ENCODE data around the gene RPTOR. TPM values are rescaled to one million over a fixed set of nuclear protein-coding genes. Genes with fewer than 3 reads are reported as not detected.
A peak's percentile ranks its signal among the peaks of the same experiment; 100 is the strongest.
"Not testable (repeated sequence)": the region's sequence is repeated elsewhere in the genome, so short reads cannot be mapped to it uniquely, and the experiment has no call there.

Gene RPTOR
- total and polyA plus RNA-seq, 4 experiments from 2014 or later: 2.4 to 51.8 (median 29.6) TPM

- H3K4me1 Mint-ChIP-seq: peaks cover 16 to 28% (median 19%) of the 10 kb centered on the region in 4 donors
- H3K4me1 ChIP-seq (ENCODE audit: insufficient read depth, low read length): peaks cover 10% of the 10 kb centered on the region
- DNase-seq; H3K27me3 Mint-ChIP-seq; H3K4me3 ChIP-seq (ENCODE audit: low read length in 2 of 2); H3K27me3 ChIP-seq (ENCODE audit: insufficient read depth, low read length); H3K36me3 ChIP-seq (ENCODE audit: insufficient read depth, low read length); H3K4me3 Mint-ChIP-seq; POLR2A ChIA-PET (ENCODE audit: partially characterized antibody); H3K9me3 ChIP-seq (ENCODE audit: control insufficient read depth in 1 of 2, low read length in 2 of 2); H3K9me3 Mint-ChIP-seq; H3K27ac ChIP-seq (ENCODE audit: low read depth, low read length): not testable (repeated sequence)
- peak overlapping the region in 1 of 7 donors; percentile 80 for H3K27ac Mint-ChIP-seq
- intact Hi-C loops (cut with micrococcal nuclease): loop anchor here (5.0 to 10.0 kb wide), 3 partner anchors 206 to 406 kb away; no protein-coding TSS in a partner anchor
- H3K36me3 Mint-ChIP-seq: peaks cover 3 to 14% of the 10 kb centered on the region in 2 donors
- CTCF ChIA-PET (ENCODE audit: partially characterized antibody): interaction anchor here (2.2 to 2.4 kb wide), 2 partner anchors 152 to 320 kb away, joined by 9 to 10 read pairs; no protein-coding TSS in a partner anchor
Observed at GRCh38 chr17:80578668-80579388, 34.2 kb downstream of the RPTOR start.

DNA sequence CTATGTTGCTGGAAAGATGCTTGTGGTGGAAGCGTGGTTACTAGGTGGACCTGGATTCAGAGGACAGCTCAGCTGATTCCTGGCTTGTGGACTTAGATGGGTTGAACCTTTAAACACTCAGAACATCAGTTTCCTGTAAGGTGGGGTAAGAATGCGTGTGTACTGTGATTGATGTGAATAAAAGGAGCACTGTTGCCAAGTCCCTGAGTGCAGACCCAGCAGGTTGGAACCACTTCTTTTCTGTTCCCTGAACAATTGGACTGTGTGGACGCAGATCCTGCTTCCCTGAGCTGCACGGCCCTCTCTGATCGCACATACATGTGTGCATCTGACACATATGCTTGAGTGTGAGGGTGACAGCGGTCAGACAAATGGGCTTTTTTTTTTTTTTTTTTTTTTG lies 37.5 kb downstream of the RPTOR start:
- Histone ChIP-seq H3K4me3 (ENCODE audit: low read length in 2 of 2) (no peak overlapping the region), H3K36me3 (ENCODE audit: insufficient read depth, low read length) (no peaks in the 10 kb centered on the region), H3K27me3 (ENCODE audit: insufficient read depth, low read length) (no peaks in the 10 kb centered on the region), H3K4me1 (ENCODE audit: insufficient read depth, low read length) (peaks cover 3% of the 10 kb centered on the region), H3K9me3 (ENCODE audit: control insufficient read depth in 1 of 2, low read length in 2 of 2) (no peaks in the 10 kb centered on the region), H3K27ac (ENCODE audit: low read depth, low read length) (no peak overlapping the region)
- POLR2A ChIA-PET (ENCODE audit: partially characterized antibody): no interaction called here
- CTCF ChIA-PET (ENCODE audit: partially characterized antibody): no interaction called here
- no peaks in the 10 kb centered on the region for H3K27me3 Mint-ChIP-seq
- peaks cover 13 to 34% (median 20%) of the 10 kb centered on the region in 4 donors for H3K4me1 Mint-ChIP-seq
- peaks cover 3 to 15% of the 10 kb centered on the region in 2 donors for H3K36me3 Mint-ChIP-seq
- H3K27ac Mint-ChIP-seq: peak overlapping the region in 1 of 7 donors; percentile 9
- no peak overlapping the region for H3K4me3 Mint-ChIP-seq
- H3K9me3 Mint-ChIP-seq: no peaks in the 10 kb centered on the region
- no peak for DNase-seq
- intact Hi-C loops (cut with micrococcal nuclease): no loop called here

DNA sequence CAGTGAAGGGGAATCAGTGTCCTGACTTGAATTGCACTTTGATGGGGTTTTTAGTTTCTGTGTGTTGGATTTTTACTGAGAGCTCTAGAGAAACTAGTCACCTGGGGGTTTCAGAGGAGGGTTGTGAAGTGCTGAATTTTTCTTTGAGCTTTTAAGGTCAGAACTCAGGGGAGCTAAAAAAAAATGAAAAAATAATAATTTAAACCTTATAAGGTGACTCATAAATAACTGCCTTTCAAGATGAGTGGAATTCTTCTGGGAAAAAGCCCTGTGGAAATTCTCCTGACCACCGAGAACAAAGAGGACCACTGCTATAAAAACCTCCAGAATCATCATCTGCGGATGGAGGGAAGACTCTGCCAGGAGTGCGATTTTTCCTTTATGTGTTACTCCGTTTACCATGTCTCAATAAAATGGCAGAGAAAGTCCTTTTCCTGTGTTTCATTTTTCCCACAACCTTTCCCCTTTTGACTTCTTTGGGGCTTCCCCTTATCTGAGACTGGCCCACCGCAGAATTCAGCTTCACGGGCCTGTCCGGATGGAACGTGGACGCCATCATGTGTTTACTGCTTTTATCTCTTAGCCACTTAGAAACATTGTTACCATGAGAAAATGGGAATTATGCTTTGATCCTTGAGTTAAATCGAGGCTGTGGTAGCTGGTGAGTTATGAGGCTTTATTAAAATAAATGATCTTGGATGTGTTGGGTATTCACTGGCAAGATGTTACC lies 39.7 kb downstream of the RPTOR start:
- peaks cover 15 to 27% (median 21%) of the 10 kb centered on the region in 4 donors for H3K4me1 Mint-ChIP-seq
- no peaks in the 10 kb centered on the region for H3K9me3 Mint-ChIP-seq

DNA sequence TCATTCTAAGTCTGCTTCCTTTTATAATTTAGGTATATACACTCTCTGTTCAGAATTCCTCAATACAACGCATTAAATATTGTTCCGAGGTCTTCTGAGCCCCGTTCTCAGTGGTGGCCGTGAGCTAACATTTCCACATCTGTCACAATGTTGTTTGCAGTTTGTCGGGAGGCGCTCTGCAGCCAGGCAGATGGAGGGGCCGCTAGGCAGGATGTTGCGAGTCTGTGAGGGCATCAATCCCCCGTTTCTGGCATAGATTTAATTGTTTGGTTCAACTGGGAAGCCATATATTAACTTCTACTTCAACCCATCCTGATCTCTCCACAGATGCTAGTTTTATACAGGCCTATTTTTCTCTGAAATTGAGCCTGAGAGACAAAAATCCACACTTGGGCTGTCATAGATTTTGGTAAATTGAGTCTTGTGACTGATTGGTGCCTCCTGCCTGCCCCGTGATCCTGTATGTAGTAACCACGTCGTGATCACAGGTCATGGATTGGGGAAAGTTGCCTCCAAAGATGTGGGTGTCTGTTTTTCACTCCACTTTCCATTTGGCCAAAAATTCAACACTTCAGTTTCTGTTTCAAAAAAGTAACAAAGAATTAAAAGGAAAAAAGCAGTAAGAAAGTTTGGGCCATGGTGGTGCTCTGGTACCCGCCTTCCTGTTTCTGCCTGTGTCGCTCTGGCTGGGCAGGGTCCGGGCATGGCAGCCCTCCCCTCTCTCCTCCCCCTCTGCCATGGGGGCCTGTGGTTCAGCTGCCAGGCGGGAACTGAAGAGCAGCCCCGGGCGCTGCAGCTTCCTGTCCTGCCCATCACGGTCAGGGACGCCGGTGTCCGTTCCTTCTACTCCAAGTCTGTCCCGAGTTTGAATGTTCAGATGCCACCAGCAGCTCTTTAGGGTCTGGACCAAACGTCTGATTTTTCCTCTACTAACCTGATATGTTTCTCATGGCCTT lies 41.5 kb downstream of the RPTOR start:
- intact Hi-C loops (cut with micrococcal nuclease): no loop called here
- Mint-ChIP-seq H3K9me3 (no peaks in the 10 kb centered on the region), H3K27me3 (no peaks in the 10 kb centered on the region), H3K27ac (peak overlapping the region in 1 of 7 donors; percentile 34), H3K4me1 (peaks cover 20 to 39% (median 22%) of the 10 kb centered on the region in 4 donors), H3K36me3 (peaks cover 3 to 11% of the 10 kb centered on the region in 2 donors), H3K4me3 (peak overlapping the region in 3 of 8 donors; percentile 8 to 71 (median 29))
- POLR2A ChIA-PET (ENCODE audit: partially characterized antibody): no interaction called here
- CTCF ChIA-PET (ENCODE audit: partially characterized antibody): no interaction called here
- Histone ChIP-seq H3K27me3 (ENCODE audit: insufficient read depth, low read length) (no peaks in the 10 kb centered on the region), H3K27ac (ENCODE audit: low read depth, low read length) (no peak overlapping the region), H3K9me3 (ENCODE audit: control insufficient read depth in 1 of 2, low read length in 2 of 2) (no peaks in the 10 kb centered on the region), H3K36me3 (ENCODE audit: insufficient read depth, low read length) (no peaks in the 10 kb centered on the region), H3K4me1 (ENCODE audit: insufficient read depth, low read length) (peaks cover 10% of the 10 kb centered on the region), H3K4me3 (ENCODE audit: low read length in 2 of 2) (no peak overlapping the region)
- DNase-seq: no peak

More for the DNA sequence above, 39.7 kb downstream of the RPTOR start:
- Histone ChIP-seq H3K36me3 (ENCODE audit: insufficient read depth, low read length) (no peaks in the 10 kb centered on the region), H3K4me3 (ENCODE audit: low read length in 2 of 2) (no peak overlapping the region), H3K27me3 (ENCODE audit: insufficient read depth, low read length) (no peaks in the 10 kb centered on the region), H3K27ac (ENCODE audit: low read depth, low read length) (no peak overlapping the region), H3K4me1 (ENCODE audit: insufficient read depth, low read length) (peaks cover 3% of the 10 kb centered on the region), H3K9me3 (ENCODE audit: control insufficient read depth in 1 of 2, low read length in 2 of 2) (no peaks in the 10 kb centered on the region)
- ChIA-PET CTCF (ENCODE audit: partially characterized antibody) (interaction anchor here (1.3 to 2.4 kb wide), 3 partner anchors 8 to 12 kb away, joined by 3 to 9 read pairs (median 4); no protein-coding TSS in a partner anchor), POLR2A (ENCODE audit: partially characterized antibody) (no interaction called here)
- H3K27ac Mint-ChIP-seq: peak overlapping the region in 2 of 7 donors; percentile 15 to 62
- peaks cover 3 to 13% of the 10 kb centered on the region in 2 donors for H3K36me3 Mint-ChIP-seq
- no peak overlapping the region for H3K4me3 Mint-ChIP-seq
- intact Hi-C loops (cut with micrococcal nuclease): no loop called here
- DNase-seq: no peak
- H3K27me3 Mint-ChIP-seq: no peaks in the 10 kb centered on the region

- H3K27ac ChIP-seq (ENCODE audit: low read depth, low read length): no peak overlapping the region
- peaks cover 10% of the 10 kb centered on the region for H3K4me1 ChIP-seq (ENCODE audit: insufficient read depth, low read length)
- no peaks in the 10 kb centered on the region for H3K9me3 ChIP-seq (ENCODE audit: control insufficient read depth in 1 of 2, low read length in 2 of 2)
- Mint-ChIP-seq H3K9me3 (no peaks in the 10 kb centered on the region), H3K36me3 (peaks cover 3 to 9% of the 10 kb centered on the region in 2 donors), H3K4me1 (peaks cover 25 to 43% (median 26%) of the 10 kb centered on the region in 4 donors), H3K4me3 (peak overlapping the region in 1 of 8 donors; percentile 29), H3K27ac (peak overlapping the region in 1 of 7 donors; percentile 34), H3K27me3 (no peaks in the 10 kb centered on the region)
- intact Hi-C loops (cut with micrococcal nuclease): no loop called here
- ChIA-PET CTCF (ENCODE audit: partially characterized antibody) (no interaction called here), POLR2A (ENCODE audit: partially characterized antibody) (no interaction called here)
- H3K4me3 ChIP-seq (ENCODE audit: low read length in 2 of 2): no peak overlapping the region
- H3K36me3 ChIP-seq (ENCODE audit: insufficient read depth, low read length): no peaks in the 10 kb centered on the region
- no peak for DNase-seq
- H3K27me3 ChIP-seq (ENCODE audit: insufficient read depth, low read length): no peaks in the 10 kb centered on the region
Observed at GRCh38 chr17:80586846-80587228, 42.2 kb downstream of the RPTOR start.

- ChIA-PET POLR2A (ENCODE audit: partially characterized antibody) (no interaction called here), CTCF (ENCODE audit: partially characterized antibody) (no interaction called here)
- Mint-ChIP-seq H3K27me3 (no peaks in the 10 kb centered on the region), H3K4me1 (peaks cover 27 to 46% (median 32%) of the 10 kb centered on the region in 4 donors), H3K27ac (peak overlapping the region in 1 of 7 donors; percentile 14), H3K9me3 (no peaks in the 10 kb centered on the region), H3K4me3 (no peak overlapping the region), H3K36me3 (peaks cover 0 to under 1% of the 10 kb centered on the region in 2 donors)
- DNase-seq: no peak
- Histone ChIP-seq H3K36me3 (ENCODE audit: insufficient read depth, low read length) (no peaks in the 10 kb centered on the region), H3K4me1 (ENCODE audit: insufficient read depth, low read length) (peaks cover 10% of the 10 kb centered on the region), H3K9me3 (ENCODE audit: control insufficient read depth in 1 of 2, low read length in 2 of 2) (no peaks in the 10 kb centered on the region), H3K27me3 (ENCODE audit: insufficient read depth, low read length) (no peaks in the 10 kb centered on the region), H3K4me3 (ENCODE audit: low read length in 2 of 2) (no peak overlapping the region), H3K27ac (ENCODE audit: low read depth, low read length) (no peak overlapping the region)
- intact Hi-C loops (cut with micrococcal nuclease): no loop called here
Observed at GRCh38 chr17:80588702-80589383, 44.2 kb downstream of the RPTOR start.

Data from CD4-positive, alpha-beta memory T cell (primary cell).